SK-N-SH treated with all-trans-retinoic acid at 6 μM for 48 hours (cell line): Measurements from ENCODE around the gene GAST.

ENCODE experiments used
- ATAC-seq: fragments of 200-7000 bp; cut with Tn5 transposase; 3 replicates; pipeline ENCODE4 v1.9.1; 2020; ENCODE audit warnings: mild to moderate bottlenecking, moderate library complexity
- ARNTL ChIP-seq: fragments of 450-650 bp; formaldehyde crosslinking; IDR thresholded peaks from 2 replicates; pipeline ENCODE4 v1.5.0; 2020; ENCODE audit warnings: low read depth, mild to moderate bottlenecking, moderate library complexity, borderline replicate concordance
- BACH2 ChIP-seq: fragments of 250-450 bp; sonication (Bioruptor Pico); IDR thresholded peaks from 2 replicates; pipeline ENCODE4 v1.9.0; 2021; ENCODE audit warnings: mild to moderate bottlenecking, borderline replicate concordance
- CREB5 ChIP-seq: fragments of 250-450 bp; sonication (Bioruptor Pico); IDR thresholded peaks from 2 replicates; pipeline ENCODE4 v1.5.1; 2020; ENCODE audit warnings: low read depth, mild to moderate bottlenecking, moderate library complexity
- CSDC2 ChIP-seq: fragments of 250-450 bp; sonication (Bioruptor Pico); IDR thresholded peaks from 2 replicates; pipeline ENCODE4 v1.5.0; 2020; ENCODE audit warnings: mild to moderate bottlenecking, moderate library complexity
- CSRNP3 ChIP-seq: fragments of 250-450 bp; sonication (Bioruptor Pico); IDR thresholded peaks from 2 replicates; pipeline ENCODE4 v1.5.1; 2021; ENCODE audit warnings: mild to moderate bottlenecking, moderate library complexity
- ESRRG ChIP-seq: fragments of 250-450 bp; sonication (Bioruptor Pico); IDR thresholded peaks from 2 replicates; pipeline ENCODE4 v1.6.1; 2021; ENCODE audit warnings: mild to moderate bottlenecking
- ISL1 ChIP-seq: fragments of 250-450 bp; sonication (Bioruptor Pico); IDR thresholded peaks from 2 replicates; pipeline ENCODE4 v2.1.2; 2022; ENCODE audit warnings: mild to moderate bottlenecking, moderate library complexity
- OSR1 ChIP-seq: fragments of 250-450 bp; sonication (Bioruptor Pico); IDR thresholded peaks from 2 replicates; pipeline ENCODE4 v1.8.0; 2022; ENCODE audit warnings: moderate library complexity, mild to moderate bottlenecking, inconsistent platforms
- PPARA ChIP-seq: fragments of 250-450 bp; sonication (Bioruptor Pico); IDR thresholded peaks from 2 replicates; pipeline ENCODE4 v1.5.0; 2020; ENCODE audit warnings: mild to moderate bottlenecking, borderline replicate concordance
- RARB ChIP-seq: fragments of 250-450 bp; sonication (Bioruptor Pico); IDR thresholded peaks from 2 replicates; pipeline ENCODE4 v1.8.0; 2021; ENCODE audit warnings: mild to moderate bottlenecking, moderate library complexity
- SNAI2 ChIP-seq: fragments of 250-450 bp; sonication (Bioruptor Pico); IDR thresholded peaks from 2 replicates; pipeline ENCODE4 v1.5.0; 2020; ENCODE audit warnings: mild to moderate bottlenecking, moderate library complexity
- TCF4 ChIP-seq: fragments of 250-450 bp; sonication (Bioruptor Pico); IDR thresholded peaks from 2 replicates; pipeline ENCODE4 v1.8.0; 2021; ENCODE audit warnings: mild to moderate bottlenecking, moderate library complexity, borderline replicate concordance
- TOX ChIP-seq: fragments of 250-450 bp; sonication (Bioruptor Pico); IDR thresholded peaks from 2 replicates; pipeline ENCODE4 v1.8.0; 2021; ENCODE audit warnings: mild to moderate bottlenecking, moderate library complexity, borderline replicate concordance
- ZC3H10 ChIP-seq: fragments of 250-450 bp; sonication (Bioruptor Pico); IDR thresholded peaks from 2 replicates; pipeline ENCODE4 v1.5.1; 2021; ENCODE audit warnings: mild to moderate bottlenecking, moderate library complexity
- ZFP3 ChIP-seq: fragments of 250-450 bp; sonication (Bioruptor Pico); IDR thresholded peaks from 2 replicates; pipeline ENCODE4 v1.5.0; 2020; ENCODE audit warnings: mild to moderate bottlenecking, moderate library complexity
- ZFP30 ChIP-seq: fragments of 450-650 bp; formaldehyde crosslinking; IDR thresholded peaks from 2 replicates; pipeline ENCODE4 v1.5.0; 2022; ENCODE audit warnings: mild to moderate bottlenecking, moderate library complexity
- ZNF565 ChIP-seq: fragments of 450-650 bp; formaldehyde crosslinking; conservative IDR thresholded peaks from 2 replicates; pipeline ENCODE4 v1.5.0; 2020; ENCODE audit warnings: low read depth, mild to moderate bottlenecking, moderate library complexity
- ZNF70 ChIP-seq: fragments of 450-650 bp; formaldehyde crosslinking; IDR thresholded peaks from 2 replicates; pipeline ENCODE4 v1.5.0; 2020; ENCODE audit warnings: mild to moderate bottlenecking, moderate library complexity
- ZNF8 ChIP-seq: fragments of 450-650 bp; formaldehyde crosslinking; IDR thresholded peaks from 2 replicates; pipeline ENCODE4 v1.5.0; 2020; ENCODE audit warnings: mild to moderate bottlenecking, moderate library complexity
- TF ChIP-seq, protein P1 (sequence below): fragments of 250-450 bp; sonication (Bioruptor Pico); IDR thresholded peaks from 2 replicates; pipeline ENCODE4 v1.8.0; 2021; ENCODE audit warnings: low read depth, mild to moderate bottlenecking, moderate library complexity, borderline replicate concordance
- TF ChIP-seq, protein P2 (sequence below): fragments of 250-450 bp; sonication (Bioruptor Pico); IDR thresholded peaks from 2 replicates; pipeline ENCODE4 v1.5.0; 2020; ENCODE audit warnings: mild to moderate bottlenecking, moderate library complexity

The GAST gene

DNA sequence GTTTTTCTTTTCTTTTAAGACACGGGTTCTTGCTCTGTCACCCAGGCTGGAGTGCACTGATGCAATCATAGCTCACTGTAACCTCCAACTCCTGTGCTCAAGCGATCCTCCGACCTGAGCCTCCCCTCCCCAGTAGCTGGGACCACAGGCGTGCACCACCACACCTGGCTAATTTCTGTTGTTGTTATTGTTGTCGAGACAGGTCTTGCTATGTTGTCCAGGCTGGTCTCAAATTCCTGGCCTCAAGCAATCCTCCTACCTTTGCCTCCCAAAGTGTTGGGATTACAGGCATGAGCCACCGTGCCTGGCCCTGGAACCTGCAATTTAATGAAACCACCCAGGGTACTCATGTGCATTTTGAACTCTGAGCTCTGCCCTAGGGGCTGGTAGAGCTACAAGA, 50.3 kb downstream of the GAST start:
- ATAC-seq: no peak

DNA sequence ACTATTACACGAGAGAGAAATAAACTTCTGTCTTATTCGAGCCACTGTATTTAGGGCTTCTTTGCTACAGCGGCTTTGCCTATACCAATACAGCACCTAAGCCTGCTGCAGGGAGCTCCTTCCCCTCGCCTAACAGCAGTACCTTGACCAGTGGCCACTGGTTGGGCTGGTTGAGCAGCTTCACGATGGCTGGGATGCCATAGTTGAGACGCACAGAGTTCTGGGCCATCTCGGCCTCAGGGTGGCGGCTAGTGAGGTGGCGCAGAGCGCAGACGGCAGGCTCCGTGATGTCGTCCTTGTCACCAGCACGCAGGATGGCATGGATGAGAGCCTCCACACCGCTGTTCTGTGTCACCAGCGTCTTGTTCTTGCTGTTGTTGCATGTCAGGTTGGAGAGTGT, 50.7 kb downstream of the GAST start:
- no peak for TF ChIP-seq ZFP30 (CRISPR knock-in tag)
- TF ChIP-seq OSR1 (CRISPR knock-in tag): no peak
- no peak for TF ChIP-seq ISL1 (CRISPR knock-in tag)
- TF ChIP-seq ZNF8 (CRISPR knock-in tag): no peak
- TF ChIP-seq, protein P1, sequence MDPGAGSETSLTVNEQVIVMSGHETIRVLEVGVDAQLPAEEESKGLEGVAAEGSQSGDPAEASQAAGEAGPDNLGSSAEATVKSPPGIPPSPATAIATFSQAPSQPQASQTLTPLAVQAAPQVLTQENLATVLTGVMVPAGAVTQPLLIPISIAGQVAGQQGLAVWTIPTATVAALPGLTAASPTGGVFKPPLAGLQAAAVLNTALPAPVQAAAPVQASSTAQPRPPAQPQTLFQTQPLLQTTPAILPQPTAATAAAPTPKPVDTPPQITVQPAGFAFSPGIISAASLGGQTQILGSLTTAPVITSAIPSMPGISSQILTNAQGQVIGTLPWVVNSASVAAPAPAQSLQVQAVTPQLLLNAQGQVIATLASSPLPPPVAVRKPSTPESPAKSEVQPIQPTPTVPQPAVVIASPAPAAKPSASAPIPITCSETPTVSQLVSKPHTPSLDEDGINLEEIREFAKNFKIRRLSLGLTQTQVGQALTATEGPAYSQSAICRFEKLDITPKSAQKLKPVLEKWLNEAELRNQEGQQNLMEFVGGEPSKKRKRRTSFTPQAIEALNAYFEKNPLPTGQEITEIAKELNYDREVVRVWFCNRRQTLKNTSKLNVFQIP (CRISPR knock-in tag): no peak
- no peak for TF ChIP-seq ZNF70
- no peak for TF ChIP-seq CSDC2 (CRISPR knock-in tag)
- TF ChIP-seq ZC3H10: no peak
- TF ChIP-seq, protein P2, sequence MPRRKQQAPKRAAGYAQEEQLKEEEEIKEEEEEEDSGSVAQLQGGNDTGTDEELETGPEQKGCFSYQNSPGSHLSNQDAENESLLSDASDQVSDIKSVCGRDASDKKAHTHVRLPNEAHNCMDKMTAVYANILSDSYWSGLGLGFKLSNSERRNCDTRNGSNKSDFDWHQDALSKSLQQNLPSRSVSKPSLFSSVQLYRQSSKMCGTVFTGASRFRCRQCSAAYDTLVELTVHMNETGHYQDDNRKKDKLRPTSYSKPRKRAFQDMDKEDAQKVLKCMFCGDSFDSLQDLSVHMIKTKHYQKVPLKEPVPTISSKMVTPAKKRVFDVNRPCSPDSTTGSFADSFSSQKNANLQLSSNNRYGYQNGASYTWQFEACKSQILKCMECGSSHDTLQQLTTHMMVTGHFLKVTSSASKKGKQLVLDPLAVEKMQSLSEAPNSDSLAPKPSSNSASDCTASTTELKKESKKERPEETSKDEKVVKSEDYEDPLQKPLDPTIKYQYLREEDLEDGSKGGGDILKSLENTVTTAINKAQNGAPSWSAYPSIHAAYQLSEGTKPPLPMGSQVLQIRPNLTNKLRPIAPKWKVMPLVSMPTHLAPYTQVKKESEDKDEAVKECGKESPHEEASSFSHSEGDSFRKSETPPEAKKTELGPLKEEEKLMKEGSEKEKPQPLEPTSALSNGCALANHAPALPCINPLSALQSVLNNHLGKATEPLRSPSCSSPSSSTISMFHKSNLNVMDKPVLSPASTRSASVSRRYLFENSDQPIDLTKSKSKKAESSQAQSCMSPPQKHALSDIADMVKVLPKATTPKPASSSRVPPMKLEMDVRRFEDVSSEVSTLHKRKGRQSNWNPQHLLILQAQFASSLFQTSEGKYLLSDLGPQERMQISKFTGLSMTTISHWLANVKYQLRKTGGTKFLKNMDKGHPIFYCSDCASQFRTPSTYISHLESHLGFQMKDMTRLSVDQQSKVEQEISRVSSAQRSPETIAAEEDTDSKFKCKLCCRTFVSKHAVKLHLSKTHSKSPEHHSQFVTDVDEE (CRISPR knock-in tag): no peak
- no peak for ATAC-seq

More for the DNA sequence above, 50.3 kb downstream of the GAST start:
- TF ChIP-seq ZFP3 (CRISPR knock-in tag) (no peak), SNAI2 (CRISPR knock-in tag) (no peak), ISL1 (CRISPR knock-in tag) (no peak), PPARA (CRISPR knock-in tag) (no peak), CSDC2 (CRISPR knock-in tag) (no peak), CREB5 (CRISPR knock-in tag) (no peak), ESRRG (CRISPR knock-in tag) (no peak), CSRNP3 (no peak), ZNF8 (CRISPR knock-in tag) (no peak), TOX (CRISPR knock-in tag) (no peak), ARNTL (CRISPR knock-in tag) (no peak), ZNF70 (no peak), BACH2 (CRISPR knock-in tag) (no peak), ZC3H10 (no peak), ZNF565 (CRISPR knock-in tag) (no peak), RARB (CRISPR knock-in tag) (no peak), TCF4 (no peak)
- TF ChIP-seq, protein P1 (CRISPR knock-in tag): no peak
- TF ChIP-seq, protein P2 (CRISPR knock-in tag): no peak
